Keratinocyte (primary cell): ENCODE data around the gene PAX1.

Experiments used
- CTCF ChIP-seq, 3 experiments: IDR thresholded peaks in 1 of 3; conservative IDR thresholded peaks in 1 of 3; optimal IDR thresholded peaks in 1 of 3; 2 replicates in 2 of 3; 3 replicates in 1 of 3; pipeline versions ENCODE3 to v1.5.1; 2011; ENCODE audit warnings: low read length in 3 of 3, mild to moderate bottlenecking in 3 of 3, moderate library complexity in 2 of 3, control low read depth in 1 of 3, inconsistent platforms in 1 of 3; ENCODE audit not compliant: insufficient read depth in 2 of 3; ENCODE audit errors: extremely low read depth in 1 of 3
- EZH2 ChIP-seq: IDR thresholded peaks from one replicate; pipeline ENCODE4 v1.6.1; 2012; ENCODE audit warnings: inconsistent platforms, mild to moderate bottlenecking, low read length, moderate library complexity

DNA sequence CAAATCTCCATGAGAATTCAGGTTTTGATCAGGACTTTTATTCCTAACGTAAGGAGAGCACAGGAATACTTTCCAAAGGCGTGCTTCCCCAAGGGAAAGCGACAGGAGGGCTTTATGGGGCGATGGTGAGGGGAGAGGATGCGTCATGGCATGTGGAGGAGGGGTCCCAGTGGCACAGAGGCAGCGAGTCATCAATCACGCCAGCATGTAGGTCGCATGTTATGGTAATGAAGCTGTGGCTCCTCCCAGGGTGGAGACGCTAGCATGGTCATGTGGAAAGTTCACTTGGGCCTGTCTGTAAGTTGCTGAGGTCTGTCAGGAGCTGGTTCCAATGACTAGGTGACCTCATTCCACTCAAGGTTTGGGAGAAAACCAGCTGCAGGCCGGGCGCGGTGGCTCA lies 35.3 kb upstream of the PAX1 start:
- TF ChIP-seq CTCF (optimal IDR thresholded peaks at IDR 0.05 in 1 of 3, IDR thresholded peaks at IDR 0.05 in 1 of 3, conservative IDR thresholded peaks at IDR 0.05 in 1 of 3; ENCODE audit: extremely low read depth in 1 of 3, insufficient read depth in 2 of 3, low read length in 3 of 3) (no peak), EZH2 (no peak)
